ENCODE results near the gene SLC38A8.

The SLC38A8 gene

GRCh38 chr16:84042308-84042878 lies at the start of gene SLC38A8:
Gene SLC38A8 (minus strand): TSS chr16:84042795. CDS start chr16:84042157, 638 bp downstream.
- DNase-seq = no peak

- DNase-seq = no peak
Observed at GRCh38 chr16:84091460-84091859, 48.9 kb upstream of the SLC38A8 start.

GRCh38 chr16:84090211-84090610 lies 47.6 kb upstream of the SLC38A8 start:
- DNase-seq = no peak

- DNase-seq = peak; percentile 64
Observed at GRCh38 chr16:84088695-84089395, 46.2 kb upstream of the SLC38A8 start.

GRCh38 chr16:84087466-84088151 lies 45.0 kb upstream of the SLC38A8 start:
- DNase-seq = no peak

GRCh38 chr16:84087001-84087400 lies 44.4 kb upstream of the SLC38A8 start:
- no peak for DNase-seq

GRCh38 chr16:84086341-84086740 lies 43.7 kb upstream of the SLC38A8 start:
- no peak for DNase-seq

GRCh38 chr16:84085773-84086172 lies 43.2 kb upstream of the SLC38A8 start:
- DNase-seq = no peak

- no peak for DNase-seq
Observed at GRCh38 chr16:84085271-84085667, 42.7 kb upstream of the SLC38A8 start.

GRCh38 chr16:84084570-84085270 lies 42.1 kb upstream of the SLC38A8 start:
- DNase-seq = peak; percentile 65

- no peak for DNase-seq
Observed at GRCh38 chr16:84082835-84083569, 40.4 kb upstream of the SLC38A8 start.

- DNase-seq = no peak
Observed at GRCh38 chr16:84082110-84082509, 39.5 kb upstream of the SLC38A8 start.

- DNase-seq = no peak
Observed at GRCh38 chr16:84081446-84081989, 38.9 kb upstream of the SLC38A8 start.

- DNase-seq = no peak
Observed at GRCh38 chr16:84080813-84081212, 38.2 kb upstream of the SLC38A8 start.

- DNase-seq = no peak
Observed at GRCh38 chr16:84080378-84080777, 37.8 kb upstream of the SLC38A8 start.

- DNase-seq = no peak
Observed at GRCh38 chr16:84079664-84080063, 37.1 kb upstream of the SLC38A8 start.

GRCh38 chr16:84075376-84075775 lies 32.8 kb upstream of the SLC38A8 start:
- DNase-seq = no peak

- no peak for DNase-seq
Observed at GRCh38 chr16:84074721-84075120, 32.1 kb upstream of the SLC38A8 start.

- no peak for DNase-seq
Observed at GRCh38 chr16:84072014-84072413, 29.4 kb upstream of the SLC38A8 start.

- DNase-seq = peak; percentile 11
Observed at GRCh38 chr16:84071121-84071520, 28.5 kb upstream of the SLC38A8 start.

GRCh38 chr16:84069540-84069939 lies 26.9 kb upstream of the SLC38A8 start:
- peak; percentile 8 for DNase-seq

GRCh38 chr16:84068783-84069462 lies 26.3 kb upstream of the SLC38A8 start:
- DNase-seq = peak; percentile 4
